SK-N-SH (cell line): ENCODE data around the gene ZNF547. TPM values are rescaled to one million over a fixed set of nuclear protein-coding genes. Genes with fewer than 3 reads are reported as not detected.

Experiments
- CTCF ChIA-PET: fragments of 300-600, 350-600 bp; formaldehyde crosslinking; extraction: SDS; loops from one replicate; lab custom pipeline; 2021; lab: Yijun Ruan, JAX
- POLR2A ChIA-PET: fragments of 350-600 bp; sonication (Branson Sonifier 250); formaldehyde crosslinking; extraction: SDS; loops from one replicate; lab custom pipeline; 2020; ENCODE audit warnings: antibody characterized with exemption, inconsistent platforms; lab: Yijun Ruan, JAX
- DNase-seq: peaks from one replicate; pipeline ENCODE4 v3.0.0; 2012
- H2AFZ ChIP-seq: fragments of 200-600 bp; sonication (generic); 2 replicates; pipeline ENCODE4 v1.8.1; 2016; ENCODE audit warnings: antibody characterized with exemption, mild to moderate bottlenecking, low read depth
- H3F3A ChIP-seq: fragments of 200-600 bp; sonication (generic); replicated peaks from 2 replicates; pipeline ENCODE3; 2016; ENCODE audit warnings: antibody characterized with exemption, mild to moderate bottlenecking; ENCODE audit not compliant: insufficient read depth
- H3K27ac ChIP-seq, 2 experiments: fragments of 200-500 bp in 1 of 2; fragments of 200-600 bp in 1 of 2; sonication (Bioruptor generic) in 1 of 2; sonication (generic), shearing (Covaris generic) in 1 of 2; 2 replicates each; pipeline versions ENCODE4 v1.5.1 to v1.6.1; 2014 to 2016; ENCODE audit warnings: low read depth in 2 of 2, inconsistent platforms in 1 of 2, low read length in 1 of 2, mild to moderate bottlenecking in 1 of 2, mixed read lengths in 1 of 2
- H3K27me3 ChIP-seq: fragments of 200-600 bp; sonication (generic), shearing (Covaris generic); 2 replicates; pipeline ENCODE4 v1.6.1; 2016; ENCODE audit warnings: mixed run types; ENCODE audit not compliant: insufficient read depth
- H3K36me3 ChIP-seq, 2 experiments: fragments of 200-500 bp in 1 of 2; fragments of 200-600 bp in 1 of 2; sonication (Bioruptor generic) in 1 of 2; sonication (generic) in 1 of 2; replicated peaks in 1 of 2; 2 replicates each; pipeline versions ENCODE3 to v1.5.1; 2014 to 2016; ENCODE audit warnings: low read length in 1 of 2, mild to moderate bottlenecking in 1 of 2; ENCODE audit not compliant: insufficient read depth in 2 of 2, control insufficient read depth in 1 of 2
- H3K4me1 ChIP-seq, 2 experiments: fragments of 200-500 bp in 1 of 2; fragments of 200-600 bp in 1 of 2; sonication (Bioruptor generic) in 1 of 2; sonication (generic), shearing (Covaris generic) in 1 of 2; 2 replicates each; pipeline versions ENCODE4 v1.5.1 to v1.6.1; 2014 to 2016; ENCODE audit warnings: low read depth in 1 of 2, low read length in 1 of 2, mixed run types in 1 of 2; ENCODE audit not compliant: insufficient read depth in 2 of 2, control insufficient read depth in 1 of 2
- H3K4me2 ChIP-seq: fragments of 200-600 bp; sonication (generic), shearing (Covaris generic); 2 replicates; pipeline ENCODE4 v1.6.1; 2017; ENCODE audit warnings: mixed run types
- H3K4me3 ChIP-seq, 2 experiments: fragments of 200-500 bp in 1 of 2; fragments of 200-600 bp in 1 of 2; sonication (Bioruptor generic) in 1 of 2; sonication (generic), shearing (Covaris generic) in 1 of 2; 2 replicates each; pipeline versions ENCODE4 v1.5.1 to v1.8.1; 2014 to 2016; ENCODE audit warnings: low read depth in 2 of 2, inconsistent platforms in 1 of 2, low read length in 1 of 2, mild to moderate bottlenecking in 1 of 2, mixed read lengths in 1 of 2, moderate library complexity in 1 of 2
- H3K79me2 ChIP-seq: fragments of 200-600 bp; sonication (generic); 2 replicates; pipeline ENCODE4 v1.8.1; 2017; ENCODE audit warnings: mild to moderate bottlenecking; ENCODE audit not compliant: insufficient read depth
- H3K9ac ChIP-seq: fragments of 200-600 bp; sonication (generic); 2 replicates; pipeline ENCODE4 v1.6.1; 2017; ENCODE audit warnings: mixed run types
- H3K9me2 ChIP-seq: fragments of 200-600 bp; sonication (generic); 2 replicates; pipeline ENCODE4 v1.6.1; 2017; ENCODE audit warnings: mixed run types
- H3K9me3 ChIP-seq: fragments of 200-600 bp; sonication (generic); 2 replicates; pipeline ENCODE4 v1.6.1; 2017; ENCODE audit warnings: mixed run types, mild to moderate bottlenecking, moderate library complexity
- H4K20me1 ChIP-seq: fragments of 200-600 bp; sonication (generic); 2 replicates; pipeline ENCODE4 v1.6.1; 2017; ENCODE audit warnings: mild to moderate bottlenecking, mixed run types; ENCODE audit not compliant: insufficient read depth
- CHD2 ChIP-seq: fragments of 150-350 bp; IDR thresholded peaks from 2 replicates; pipeline ENCODE4 v1.6.1; 2018; ENCODE audit warnings: low read length; ENCODE audit not compliant: partially characterized antibody
- ELF1 ChIP-seq: IDR thresholded peaks from 2 replicates; pipeline ENCODE4 v1.4.0; 2012
- EZH2phosphoT487 ChIP-seq: fragments of 200-600 bp; sonication (generic); IDR thresholded peaks from 2 replicates; pipeline ENCODE4 v1.6.1; 2017; ENCODE audit warnings: low read depth, mixed run types, mild to moderate bottlenecking, antibody characterized with exemption, moderate library complexity, borderline replicate concordance
- GABPA ChIP-seq: IDR thresholded peaks from 2 replicates; pipeline ENCODE4 v1.4.0; 2012; ENCODE audit warnings: low read depth, mild to moderate bottlenecking
- GATA2 ChIP-seq: sonication (generic); formaldehyde crosslinking; IDR thresholded peaks from 2 replicates; pipeline ENCODE4 v1.5.0; 2020; ENCODE audit warnings: mild to moderate bottlenecking, missing genetic modification reagents
- JUND ChIP-seq: IDR thresholded peaks from 2 replicates; pipeline ENCODE4 v1.4.0; 2012
- MAX ChIP-seq: IDR thresholded peaks from 2 replicates; pipeline ENCODE4 v1.4.0; 2012; ENCODE audit warnings: low read depth
- MEF2A ChIP-seq: IDR thresholded peaks from 2 replicates; pipeline ENCODE4 v1.4.0; 2012; ENCODE audit warnings: low read depth, borderline replicate concordance
- MXI1 ChIP-seq: IDR thresholded peaks from 2 replicates; pipeline ENCODE4 v1.6.1; 2012; ENCODE audit warnings: mild to moderate bottlenecking, low read depth, low read length, improper control_type of control experiment
- PBX3 ChIP-seq: IDR thresholded peaks from 2 replicates; pipeline ENCODE4; 2012
- POLR2AphosphoS5 ChIP-seq: IDR thresholded peaks from 2 replicates; pipeline ENCODE4 v1.6.1; 2012; ENCODE audit warnings: low read depth, low read length
- RAD21 ChIP-seq: IDR thresholded peaks from 2 replicates; pipeline ENCODE4 v1.6.1; 2012; ENCODE audit warnings: mild to moderate bottlenecking, low read length
- RCOR1 ChIP-seq: fragments of 150-350 bp; IDR thresholded peaks from 2 replicates; pipeline ENCODE4 v1.6.1; 2017; ENCODE audit warnings: antibody characterized with exemption, low read length
- RFX5 ChIP-seq: IDR thresholded peaks from 2 replicates; pipeline ENCODE4 v1.6.1; 2012; ENCODE audit warnings: mild to moderate bottlenecking, improper control_type of control experiment, low read length
- RXRA ChIP-seq: IDR thresholded peaks from 2 replicates; pipeline ENCODE4 v1.4.0; 2012; ENCODE audit warnings: low read depth, mild to moderate bottlenecking, borderline replicate concordance
- SMC3 ChIP-seq: IDR thresholded peaks from 2 replicates; pipeline ENCODE4 v1.6.1; 2012; ENCODE audit warnings: low read depth, low read length, improper control_type of control experiment
- TCF12 ChIP-seq: IDR thresholded peaks from 2 replicates; pipeline ENCODE4 v1.4.0; 2012
- TEAD4 ChIP-seq: IDR thresholded peaks from 2 replicates; pipeline ENCODE4 v1.4.0; 2012; ENCODE audit warnings: mild to moderate bottlenecking, borderline replicate concordance; ENCODE audit not compliant: insufficient read depth
- ZBTB33 ChIP-seq: IDR thresholded peaks from 2 replicates; pipeline ENCODE4 v1.4.0; 2012; ENCODE audit warnings: low read depth, borderline replicate concordance
- WGBS: methylation state at CpG from one replicate; pipeline ENCODE4 v1.1.6; 2017; ENCODE audit warnings: low lambda C conversion rate; 5-methylcytosine and 5-hydroxymethylcytosine counted together
- polyA plus RNA-seq, 3 experiments: library from polyadenylated mRNA; depleted of rRNA; stranded (reverse); fragments of >200 nt; gene quantifications; 2 replicates each; pipeline ENCODE4 v1.2.3, GENCODE V29; 2012
- TF ChIP-seq, protein P1 (sequence below): fragments of 150-350 bp; IDR thresholded peaks from 2 replicates; pipeline ENCODE4 v1.6.1; 2017; ENCODE audit warnings: antibody characterized with exemption, low read length, low read depth, borderline replicate concordance
- TF ChIP-seq, protein P2 (sequence below): IDR thresholded peaks from 2 replicates; pipeline ENCODE4 v1.6.1; 2012; ENCODE audit warnings: mild to moderate bottlenecking, low read depth, low read length, moderate library complexity
- TF ChIP-seq, protein P3 (sequence below): fragments of 200-600 bp; sonication (generic); IDR thresholded peaks from 2 replicates; pipeline ENCODE4 v1.6.1; 2017; ENCODE audit warnings: antibody characterized with exemption, mild to moderate bottlenecking, moderate library complexity

The ZNF547 gene
- 1.5 and 1.7 TPM in 2 replicates for polyA plus RNA-seq (2012; rRNA removed)
- 0.94 and 1.0 TPM in 2 replicates for polyA plus RNA-seq (2012; cell fraction: cytosol; rRNA removed)
- polyA plus RNA-seq (2012; cell fraction: nucleus; rRNA removed), result 6.8 and 7.1 TPM in 2 replicates

GRCh38 chr19:57362997-57363687 lies at the start of gene ZNF547, which contains the start of gene TRAPPC2B:
TSS of gene ZNF547 (plus strand) at chr19:57363551. CDS start at chr19:57368556, 5,005 bp downstream.
TSS of gene TRAPPC2B (plus strand) at chr19:57363551. CDS start at chr19:57364834, 1,283 bp downstream.
- H4K20me1 ChIP-seq, result no peaks in the 10 kb centered on the region
- ChIA-PET CTCF (interaction anchor here (1.0 to 1.3 kb wide), 3 partner anchors 13 to 1151 kb away, joined by 3 read pairs; partner anchors contain the start of gene ZNF304), POLR2A (interaction anchor here (0.9 to 1.4 kb wide), 2 partner anchors 26 to 72 kb away, joined by 3 to 5 read pairs; partner anchors contain the start of genes ZNF548 and ZNF749)
- peaks cover 15 to 17% of the 10 kb centered on the region in 2 experiments for H3K36me3 ChIP-seq
- H3K4me3 ChIP-seq, result peak within 1 kb of the TSS; percentile 63 to 84
- peak within 1 kb of the TSS; percentile 97 for H3K4me2 ChIP-seq
- peak; percentile 90 for DNase-seq
- H3K79me2 ChIP-seq, result peaks cover 34% of the 10 kb centered on the region
- 1% methylated on average over 33 of the region's 47 CpGs for WGBS
- no peaks in the 10 kb centered on the region for H3K9me2 ChIP-seq
- H3K9ac ChIP-seq, result peak within 1 kb of the TSS; percentile 78
- peak within 1 kb of the TSS; percentile 95 for H2AFZ ChIP-seq
- H3K4me1 ChIP-seq, result peaks cover 0 to 6% of the 10 kb centered on the region in 2 experiments; a peak in 2 of 4 replicates
- H3K27ac ChIP-seq, result peak within 1 kb of the TSS; percentile 65 to 90
- H3K9me3 ChIP-seq, result no peaks in the 10 kb centered on the region
- H3K27me3 ChIP-seq, result no peaks in the 10 kb centered on the region
- H3F3A ChIP-seq, result peaks cover 11% of the 10 kb centered on the region
- no peak; the same call in 1 of the 2 replicates for TF ChIP-seq RFX5
- TF ChIP-seq, protein P1, sequence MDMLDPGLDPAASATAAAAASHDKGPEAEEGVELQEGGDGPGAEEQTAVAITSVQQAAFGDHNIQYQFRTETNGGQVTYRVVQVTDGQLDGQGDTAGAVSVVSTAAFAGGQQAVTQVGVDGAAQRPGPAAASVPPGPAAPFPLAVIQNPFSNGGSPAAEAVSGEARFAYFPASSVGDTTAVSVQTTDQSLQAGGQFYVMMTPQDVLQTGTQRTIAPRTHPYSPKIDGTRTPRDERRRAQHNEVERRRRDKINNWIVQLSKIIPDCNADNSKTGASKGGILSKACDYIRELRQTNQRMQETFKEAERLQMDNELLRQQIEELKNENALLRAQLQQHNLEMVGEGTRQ, result no peak
- TF ChIP-seq, protein P2, sequence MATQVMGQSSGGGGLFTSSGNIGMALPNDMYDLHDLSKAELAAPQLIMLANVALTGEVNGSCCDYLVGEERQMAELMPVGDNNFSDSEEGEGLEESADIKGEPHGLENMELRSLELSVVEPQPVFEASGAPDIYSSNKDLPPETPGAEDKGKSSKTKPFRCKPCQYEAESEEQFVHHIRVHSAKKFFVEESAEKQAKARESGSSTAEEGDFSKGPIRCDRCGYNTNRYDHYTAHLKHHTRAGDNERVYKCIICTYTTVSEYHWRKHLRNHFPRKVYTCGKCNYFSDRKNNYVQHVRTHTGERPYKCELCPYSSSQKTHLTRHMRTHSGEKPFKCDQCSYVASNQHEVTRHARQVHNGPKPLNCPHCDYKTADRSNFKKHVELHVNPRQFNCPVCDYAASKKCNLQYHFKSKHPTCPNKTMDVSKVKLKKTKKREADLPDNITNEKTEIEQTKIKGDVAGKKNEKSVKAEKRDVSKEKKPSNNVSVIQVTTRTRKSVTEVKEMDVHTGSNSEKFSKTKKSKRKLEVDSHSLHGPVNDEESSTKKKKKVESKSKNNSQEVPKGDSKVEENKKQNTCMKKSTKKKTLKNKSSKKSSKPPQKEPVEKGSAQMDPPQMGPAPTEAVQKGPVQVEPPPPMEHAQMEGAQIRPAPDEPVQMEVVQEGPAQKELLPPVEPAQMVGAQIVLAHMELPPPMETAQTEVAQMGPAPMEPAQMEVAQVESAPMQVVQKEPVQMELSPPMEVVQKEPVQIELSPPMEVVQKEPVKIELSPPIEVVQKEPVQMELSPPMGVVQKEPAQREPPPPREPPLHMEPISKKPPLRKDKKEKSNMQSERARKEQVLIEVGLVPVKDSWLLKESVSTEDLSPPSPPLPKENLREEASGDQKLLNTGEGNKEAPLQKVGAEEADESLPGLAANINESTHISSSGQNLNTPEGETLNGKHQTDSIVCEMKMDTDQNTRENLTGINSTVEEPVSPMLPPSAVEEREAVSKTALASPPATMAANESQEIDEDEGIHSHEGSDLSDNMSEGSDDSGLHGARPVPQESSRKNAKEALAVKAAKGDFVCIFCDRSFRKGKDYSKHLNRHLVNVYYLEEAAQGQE, result no peak
- no peak for TF ChIP-seq EZH2phosphoT487
- no peak for TF ChIP-seq RXRA
- peak; percentile 84 for TF ChIP-seq POLR2AphosphoS5
- peak; percentile 96 for TF ChIP-seq CHD2
- TF ChIP-seq RAD21, result no peak
- no peak for TF ChIP-seq JUND
- TF ChIP-seq PBX3, result no peak
- TF ChIP-seq GATA2 (CRISPR knock-in tag), result no peak
- TF ChIP-seq MAX, result peak; percentile 81
- peak; percentile 90 for TF ChIP-seq ELF1
- peak; percentile 97 for TF ChIP-seq GABPA
- peak; percentile 85 for TF ChIP-seq MXI1
- TF ChIP-seq ZBTB33, result peak; percentile 86; the same call in 1 of the 2 replicates
- no peak for TF ChIP-seq MEF2A
- TF ChIP-seq, protein P3, sequence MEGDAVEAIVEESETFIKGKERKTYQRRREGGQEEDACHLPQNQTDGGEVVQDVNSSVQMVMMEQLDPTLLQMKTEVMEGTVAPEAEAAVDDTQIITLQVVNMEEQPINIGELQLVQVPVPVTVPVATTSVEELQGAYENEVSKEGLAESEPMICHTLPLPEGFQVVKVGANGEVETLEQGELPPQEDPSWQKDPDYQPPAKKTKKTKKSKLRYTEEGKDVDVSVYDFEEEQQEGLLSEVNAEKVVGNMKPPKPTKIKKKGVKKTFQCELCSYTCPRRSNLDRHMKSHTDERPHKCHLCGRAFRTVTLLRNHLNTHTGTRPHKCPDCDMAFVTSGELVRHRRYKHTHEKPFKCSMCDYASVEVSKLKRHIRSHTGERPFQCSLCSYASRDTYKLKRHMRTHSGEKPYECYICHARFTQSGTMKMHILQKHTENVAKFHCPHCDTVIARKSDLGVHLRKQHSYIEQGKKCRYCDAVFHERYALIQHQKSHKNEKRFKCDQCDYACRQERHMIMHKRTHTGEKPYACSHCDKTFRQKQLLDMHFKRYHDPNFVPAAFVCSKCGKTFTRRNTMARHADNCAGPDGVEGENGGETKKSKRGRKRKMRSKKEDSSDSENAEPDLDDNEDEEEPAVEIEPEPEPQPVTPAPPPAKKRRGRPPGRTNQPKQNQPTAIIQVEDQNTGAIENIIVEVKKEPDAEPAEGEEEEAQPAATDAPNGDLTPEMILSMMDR, result no peak
- TF ChIP-seq RCOR1, result no peak
- TF ChIP-seq SMC3, result no peak
- no peak for TF ChIP-seq TEAD4
- no peak for TF ChIP-seq TCF12
